Smooth muscle cell of trachea (primary cell): ENCODE measurements around the gene CCDC106. TPM values are rescaled to one million over a fixed set of nuclear protein-coding genes. Genes with fewer than 3 reads are reported as not detected.

Experiments
- total RNA-seq: library from RNA; depleted of rRNA; stranded (reverse); fragments of >200 nt; gene quantifications from 2 replicates; pipeline ENCODE4 v1.2.1, GENCODE V29; 2014

The CCDC106 gene
- 12.8 and 13.4 TPM in 2 replicates for total RNA-seq

DNA sequence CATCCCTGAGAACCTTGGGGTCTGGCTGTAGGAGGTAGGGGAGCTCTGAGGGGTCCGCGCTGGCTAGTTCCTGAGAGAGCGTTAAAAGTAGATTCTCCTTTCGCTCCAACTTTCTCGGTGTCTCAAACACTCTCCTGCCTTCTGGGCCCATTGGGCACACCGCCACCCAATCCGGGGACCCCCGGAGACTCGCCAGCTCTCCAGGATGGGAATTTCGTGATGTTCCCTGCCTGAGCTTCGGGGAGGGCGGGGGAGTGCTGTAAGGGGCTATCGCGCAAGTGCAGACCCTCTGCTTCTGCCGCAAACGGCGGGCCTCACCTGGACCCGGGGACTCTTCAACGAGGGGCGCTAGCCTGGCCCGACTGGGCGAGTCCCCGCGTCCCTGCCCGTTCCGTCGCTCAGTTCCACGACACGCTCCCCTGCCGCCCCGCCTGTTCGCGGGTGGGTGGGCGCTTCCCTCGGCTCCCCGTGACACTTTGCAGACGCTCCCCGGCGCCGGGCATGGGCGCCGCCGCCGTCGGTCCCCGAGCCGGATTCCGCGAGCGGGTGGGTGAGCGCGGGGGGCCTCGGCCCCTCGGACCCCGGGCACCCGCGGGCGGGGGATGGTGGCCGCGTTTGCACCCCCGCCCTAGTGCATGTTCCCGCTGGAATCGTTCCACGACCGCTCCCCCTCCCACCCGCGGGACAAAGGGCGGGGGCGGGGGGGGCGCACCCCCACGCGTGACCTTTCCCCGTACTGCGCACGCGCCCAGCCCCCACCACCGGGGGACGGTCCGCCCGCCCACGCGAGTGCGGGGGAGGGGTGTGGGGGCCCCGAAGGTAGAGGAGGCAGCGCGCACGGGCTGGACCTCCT lies at the start of gene CCDC106:
Gene CCDC106 (plus strand): TSS at position 481 of the 853 bp plus-strand sequence. CDS start 835 bp downstream, outside the sequence.

DNA sequence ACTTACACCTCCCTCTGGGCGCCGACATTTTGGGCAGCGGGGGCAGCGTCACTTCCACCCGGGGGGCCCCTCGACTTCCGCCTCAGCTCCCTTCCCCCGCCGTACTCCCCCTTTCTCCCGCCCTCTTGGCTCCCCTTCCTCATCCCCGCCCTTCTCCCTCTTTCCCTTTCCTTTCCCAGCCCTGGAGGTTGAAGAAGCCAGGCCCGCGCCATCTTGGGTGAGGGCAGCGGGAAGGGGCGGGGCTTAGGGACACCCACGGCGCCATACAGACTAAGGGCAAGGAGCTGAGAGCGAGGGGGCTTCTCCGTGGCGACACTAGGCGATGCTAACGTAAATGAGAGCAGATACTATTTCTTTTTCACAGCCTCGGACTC lies 48.6 kb upstream of the CCDC106 start, which contains the start of gene FIZ1:
Gene FIZ1 (minus strand): TSS at position 50 of the 374 bp plus-strand sequence. CDS start 1,652 bp downstream, outside the sequence.

DNA sequence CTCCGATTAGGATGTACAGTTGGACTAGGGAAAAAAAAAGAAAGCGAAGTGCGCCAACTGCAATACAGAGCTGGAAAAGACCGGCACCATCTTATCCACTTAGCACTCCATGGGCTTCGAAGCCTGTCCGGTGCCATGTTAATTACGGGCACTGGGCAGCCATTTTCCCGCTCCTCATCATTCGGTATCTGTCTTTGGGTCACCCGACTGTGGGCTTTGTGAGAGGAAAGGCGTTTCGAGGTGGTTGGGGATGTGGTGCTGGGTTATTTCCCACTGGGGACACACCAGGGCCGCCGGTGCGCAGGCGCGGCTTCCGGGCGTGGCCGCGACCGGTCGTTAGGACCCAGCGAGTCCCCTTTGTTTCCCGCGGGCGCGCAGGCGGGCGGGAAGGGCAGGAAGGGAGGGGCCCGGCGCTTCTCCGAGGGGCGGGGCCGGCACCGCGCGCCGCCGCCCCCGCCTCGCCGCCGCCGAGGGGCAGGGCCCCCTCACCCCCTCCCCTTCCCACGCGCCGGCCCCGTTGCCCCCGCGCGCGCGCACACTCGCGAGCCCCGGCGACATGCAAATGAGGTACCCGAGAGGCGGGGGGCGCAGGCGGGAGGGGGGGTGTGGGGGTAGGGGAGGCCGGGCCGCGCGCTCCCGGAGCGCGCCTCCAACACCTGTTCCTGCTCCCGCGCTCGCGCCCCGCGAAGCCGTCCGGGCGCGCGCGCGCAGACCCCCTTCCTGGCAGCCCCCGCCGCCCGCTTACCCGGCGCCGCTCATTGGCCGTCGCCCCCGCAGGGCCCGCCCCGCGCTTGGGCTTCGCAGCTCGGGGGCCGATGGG lies 48.0 kb upstream of the CCDC106 start, which contains the start of gene ZNF524:
Gene ZNF524 (plus strand): TSS at position 447 of the 820 bp plus-strand sequence. CDS start 1,825 bp downstream, outside the sequence.

DNA sequence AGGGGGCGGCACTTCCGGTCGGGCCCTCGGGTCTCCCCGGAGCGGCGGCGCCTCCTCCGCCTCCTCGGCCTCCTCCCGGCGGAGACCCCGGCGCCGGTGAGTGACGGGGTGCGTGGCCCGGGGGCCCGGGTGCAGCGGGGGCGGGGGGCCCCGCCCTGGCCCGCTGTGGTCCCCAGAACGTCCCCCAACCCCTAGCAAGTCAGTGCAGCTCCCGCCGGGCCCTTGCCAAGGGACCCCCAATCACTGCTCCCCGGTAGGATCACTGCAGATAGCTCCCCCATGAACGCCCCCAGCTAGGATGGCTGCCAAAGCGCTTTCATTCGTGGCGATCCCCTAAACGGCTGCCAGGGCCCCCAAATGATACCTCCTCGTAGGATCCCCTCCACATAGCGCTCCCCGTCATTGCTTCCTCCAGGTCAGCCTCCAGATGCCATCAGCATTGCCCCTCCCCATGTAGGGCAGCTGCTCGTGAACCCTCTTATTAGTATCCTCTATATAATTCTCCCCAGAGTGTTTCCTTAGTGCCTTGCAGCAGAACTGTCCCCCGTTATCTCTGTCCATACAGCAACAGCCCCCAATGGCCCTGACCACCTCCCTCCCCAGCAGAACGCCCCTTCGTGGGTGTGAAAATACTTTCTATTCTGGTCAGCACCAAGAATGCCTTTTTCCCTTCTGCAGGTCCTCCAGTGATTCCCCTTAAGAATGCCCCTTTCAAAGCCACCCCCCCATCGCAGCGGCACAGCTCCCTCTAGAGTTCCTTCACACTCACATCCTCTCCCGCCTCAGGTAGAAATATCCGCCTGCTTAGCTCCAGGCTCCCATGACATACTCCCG lies 42.2 kb upstream of the CCDC106 start, which contains the start of gene ZNF865:
Gene ZNF865 (plus strand): TSS at position 11 of the 834 bp plus-strand sequence. CDS start 7,972 bp downstream, outside the sequence.

DNA sequence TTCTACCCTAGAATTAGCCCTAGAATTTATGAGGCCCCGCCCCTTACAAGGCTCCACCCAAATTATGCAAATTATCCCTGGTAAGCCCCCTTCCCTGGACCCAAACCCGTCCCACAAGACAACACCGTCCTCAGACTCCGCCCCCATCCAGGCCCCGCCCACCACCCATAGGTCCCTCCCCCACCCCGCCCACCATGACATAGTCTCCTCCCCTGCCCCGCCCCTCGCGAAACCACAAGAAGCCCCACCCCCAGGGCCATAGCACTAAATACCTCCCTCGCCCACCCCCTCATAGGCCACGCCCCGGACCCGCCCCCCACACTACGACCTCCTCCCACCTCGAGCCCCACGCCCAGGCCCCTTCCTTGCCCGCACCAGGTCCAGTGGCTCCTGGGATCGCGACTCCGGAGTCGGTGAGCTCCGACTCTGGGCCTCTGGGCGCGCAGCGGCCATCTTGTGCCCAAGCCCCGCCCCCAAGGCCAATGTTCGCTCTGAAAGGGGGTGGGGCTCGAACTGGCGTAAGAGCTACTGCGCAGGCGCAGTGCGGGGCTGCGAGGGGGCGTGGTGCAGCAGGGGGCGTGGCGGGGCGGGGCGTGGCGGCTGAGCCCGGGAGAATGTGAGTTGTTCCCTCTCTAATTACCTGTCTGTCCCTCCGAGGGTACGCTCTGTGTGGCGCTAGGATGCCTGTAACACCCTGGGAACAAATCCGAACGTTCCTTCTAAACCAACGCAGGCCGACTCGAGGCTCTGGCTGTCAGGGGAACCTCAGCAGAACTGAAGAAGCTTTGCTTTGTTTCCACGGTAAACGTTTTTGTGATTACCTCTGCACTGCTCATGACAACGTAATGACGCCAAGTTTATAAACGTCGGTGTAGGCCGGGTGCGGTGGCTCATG lies 23.7 kb upstream of the CCDC106 start, which contains the start of gene ZNF784:
Gene ZNF784 (minus strand): TSS at position 458 of the 895 bp plus-strand sequence. CDS start 5 bp downstream, at position 453.

DNA sequence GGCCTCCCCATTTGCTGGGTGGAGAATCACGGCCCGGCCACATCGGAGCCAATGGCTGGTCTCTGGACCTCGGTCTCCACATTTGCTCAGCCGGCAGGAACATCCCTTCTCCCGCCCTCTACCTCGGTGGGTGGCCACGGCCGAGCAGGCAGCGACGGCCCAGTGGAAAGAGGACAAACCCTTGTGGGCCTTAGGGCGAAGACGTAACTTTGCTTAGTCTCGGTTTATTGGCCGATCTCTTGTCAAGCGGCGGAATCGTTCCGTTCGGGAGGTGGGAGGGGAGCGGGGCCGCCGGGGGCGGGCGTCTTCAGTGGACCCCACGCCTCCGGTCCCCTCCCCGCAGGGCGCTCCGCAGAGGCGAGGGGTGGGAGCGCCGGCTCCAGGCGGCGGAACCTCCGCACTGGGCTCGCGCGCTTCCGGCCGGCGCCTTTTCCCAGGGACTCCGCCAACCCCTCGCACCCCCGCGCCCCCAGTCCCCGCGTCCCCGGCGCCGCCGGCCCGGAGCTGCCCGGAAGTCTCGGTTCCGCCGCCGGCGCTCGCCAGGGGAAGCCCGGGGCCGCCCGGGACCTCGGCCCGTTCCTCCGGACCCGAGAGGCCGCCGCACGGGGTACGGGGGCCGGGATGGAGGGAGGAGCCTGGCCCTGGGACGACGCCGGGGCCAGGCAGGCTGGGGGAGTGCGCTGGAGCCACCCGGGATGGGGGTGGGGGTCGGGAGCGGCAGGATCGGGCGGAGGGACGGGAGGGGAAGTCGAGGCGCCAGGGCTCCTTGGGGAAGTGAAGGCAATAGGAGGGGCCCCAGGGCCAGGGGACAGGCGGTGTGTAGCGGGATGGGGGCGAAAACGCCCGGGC lies 7.2 kb upstream of the CCDC106 start, which contains the start of gene ZNF580:
Gene ZNF580 (plus strand): TSS at position 426 of the 849 bp plus-strand sequence. CDS start 1,507 bp downstream, outside the sequence.

DNA sequence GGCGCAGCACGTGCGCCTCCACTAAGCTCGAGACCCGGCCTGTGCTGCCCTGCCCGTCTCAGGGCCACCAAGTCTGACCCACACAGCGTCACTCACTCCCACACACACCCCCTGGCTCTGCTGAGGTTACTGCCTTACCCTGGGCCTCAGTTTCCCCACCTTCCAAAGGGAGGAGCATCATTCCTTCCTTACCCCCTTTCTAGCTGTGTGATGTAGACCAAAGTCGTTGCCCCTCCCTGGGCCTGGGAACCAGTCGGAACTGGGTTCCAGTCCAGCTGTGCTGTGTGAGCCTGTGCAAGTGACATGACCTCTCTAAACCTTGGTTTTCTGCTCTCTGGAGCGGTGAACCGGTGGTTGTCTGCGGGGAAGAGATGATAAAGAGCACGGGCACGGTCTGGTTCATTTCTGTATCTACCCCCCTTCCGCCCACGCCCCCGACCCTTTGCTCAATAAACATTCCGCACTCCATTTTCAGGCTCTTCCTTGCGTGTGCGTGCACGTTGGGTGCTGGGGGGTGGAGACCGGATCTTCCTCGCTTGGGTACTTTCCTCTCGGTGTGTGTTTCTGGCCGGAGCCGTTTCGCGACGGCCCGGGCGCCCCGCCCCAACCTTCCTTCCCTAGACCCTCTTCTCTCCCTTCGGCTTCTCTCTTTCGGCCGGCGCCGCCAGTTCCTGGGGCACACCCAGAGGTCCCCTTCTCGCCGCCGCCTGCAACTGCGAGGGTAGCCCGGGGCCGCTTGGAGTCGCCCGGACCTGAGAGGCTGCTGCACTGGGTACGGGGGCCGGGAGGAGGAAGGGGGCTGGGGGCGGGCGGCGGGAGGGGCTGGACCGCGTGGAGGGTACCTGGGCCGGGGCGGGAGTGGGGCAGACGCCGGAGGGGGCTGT lies 4.8 kb upstream of the CCDC106 start, which contains the start of gene ZNF581:
Gene ZNF581 (plus strand): TSS at position 647 of the 884 bp plus-strand sequence. CDS start 923 bp downstream, outside the sequence.

DNA sequence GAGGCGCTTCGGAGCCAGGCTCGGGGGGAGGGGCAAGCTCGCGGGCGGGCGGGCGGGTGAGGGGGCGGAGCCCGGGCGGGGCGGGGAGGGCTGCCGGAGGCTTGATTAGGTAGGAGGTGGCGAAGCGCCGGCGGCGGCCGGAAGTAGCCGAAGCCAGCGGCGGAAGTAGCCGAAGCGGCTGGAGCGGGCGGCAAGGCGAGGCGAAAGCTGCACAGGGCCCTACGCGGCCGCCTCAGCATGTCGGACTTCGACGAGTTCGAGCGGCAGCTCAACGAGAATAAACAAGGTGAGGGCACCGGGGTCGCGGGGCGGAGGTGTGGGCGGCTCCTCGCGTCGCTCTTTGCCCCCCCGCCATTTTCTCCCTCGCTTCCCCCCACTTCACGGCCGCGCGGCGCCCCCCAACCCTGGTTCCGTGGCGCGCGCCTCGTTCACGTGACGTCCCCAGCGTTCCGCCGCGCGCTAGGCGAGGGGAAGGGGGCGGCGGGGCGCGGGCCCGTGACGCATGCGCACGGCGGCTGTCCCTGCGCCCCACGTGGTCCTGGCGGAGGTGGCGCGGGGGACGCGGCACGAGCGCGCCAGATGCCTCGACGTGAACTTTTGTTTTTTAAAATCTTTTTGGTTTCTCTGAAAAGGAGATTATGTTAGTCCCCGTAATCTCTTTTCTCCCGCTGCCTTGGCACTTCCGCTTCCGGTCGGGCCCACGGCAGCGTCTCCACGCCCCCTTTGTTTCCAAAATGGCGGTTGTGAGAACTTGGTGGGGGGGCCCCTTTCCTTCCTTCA lies 7.0 kb downstream of the CCDC106 start, which contains the start of gene U2AF2:
Gene U2AF2 (plus strand): TSS at position 168 of the 780 bp plus-strand sequence. CDS start 70 bp downstream, at position 238.

DNA sequence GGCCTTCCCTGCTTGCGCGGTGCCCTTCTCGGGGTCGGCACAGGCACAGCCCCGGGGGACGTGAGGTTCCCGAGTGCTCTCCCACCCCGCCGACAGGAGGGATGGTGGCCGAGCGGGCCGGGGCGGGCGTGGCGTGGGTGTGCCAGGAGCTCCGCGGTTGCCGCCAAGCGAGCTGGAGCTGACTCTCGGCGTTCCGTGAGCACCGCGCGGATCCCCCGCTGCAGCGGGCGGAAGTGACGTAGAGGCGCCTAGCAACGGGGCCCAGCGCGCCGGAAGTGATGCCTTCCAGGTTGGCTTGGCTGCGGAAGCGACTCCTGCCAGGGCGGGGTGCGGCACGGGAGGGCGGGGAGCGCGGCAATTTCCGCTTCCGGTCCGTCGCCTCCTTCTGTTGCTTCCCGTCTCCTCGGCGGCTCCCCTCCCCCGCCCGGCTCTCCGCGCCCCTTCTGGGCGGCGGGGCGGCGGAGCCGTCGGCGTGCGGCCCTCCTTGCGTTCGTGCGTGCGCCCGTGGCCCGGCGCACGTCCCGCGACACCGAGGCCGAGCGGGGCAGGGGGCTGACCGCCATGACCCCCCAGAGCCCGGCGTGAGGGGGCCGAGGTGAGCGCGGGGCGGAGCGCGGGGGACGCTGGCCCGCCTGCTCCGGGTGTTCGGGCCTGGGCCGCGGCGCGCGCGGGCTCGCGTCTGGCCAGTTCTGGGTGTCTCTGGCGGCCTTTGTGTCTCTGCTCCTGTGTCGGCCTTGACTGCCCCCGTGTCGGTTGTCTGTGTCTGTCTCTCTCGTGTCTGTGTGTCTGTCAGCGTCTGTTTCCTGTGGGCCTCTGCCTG lies 27.0 kb downstream of the CCDC106 start, which contains the start of gene EPN1:
Gene EPN1 (plus strand): TSS at position 386 of the 820 bp plus-strand sequence. CDS start 3,402 bp downstream, outside the sequence.

Other genes with a start within 250 kb of the CCDC106 start
- gene UBE2S, start 240.4 kb upstream of the CCDC106 start, total RNA-seq, result 53.1 and 144 TPM in 2 replicates
- gene SHISA7, start 204.9 kb upstream of the CCDC106 start, total RNA-seq, result under 0.01 TPM in 1 of 2 replicates, not detected in the other
- 51.3 TPM in 2 replicates for gene ISOC2, start 186.6 kb upstream of the CCDC106 start, total RNA-seq
- not detected in 2 replicates for gene C19orf85, start 183.5 kb upstream of the CCDC106 start, total RNA-seq
- gene ZNF628, start 171.6 kb upstream of the CCDC106 start, total RNA-seq, result 1.6 and 3.3 TPM in 2 replicates
- gene NAT14, start 163.0 kb upstream of the CCDC106 start, total RNA-seq, result 18.7 and 20.8 TPM in 2 replicates
- gene SSC5D, start 159.8 kb upstream of the CCDC106 start, total RNA-seq, result 14.4 and 47.6 TPM in 2 replicates
- gene SBK2, start 111.1 kb upstream of the CCDC106 start, total RNA-seq, result 0.17 TPM in 1 of 2 replicates, not detected in the other
- 0.44 TPM in 1 of 2 replicates, not detected in the other for gene SBK3, start 102.7 kb upstream of the CCDC106 start, total RNA-seq
- 5.2 and 9.3 TPM in 2 replicates for gene ZNF579, start 67.4 kb upstream of the CCDC106 start, total RNA-seq
- gene FIZ1, start 48.7 kb upstream of the CCDC106 start, total RNA-seq, result 3.8 and 5.2 TPM in 2 replicates
- 8.9 and 21.0 TPM in 2 replicates for gene ZNF524, start 47.9 kb upstream of the CCDC106 start, total RNA-seq
- 3.5 and 3.9 TPM in 2 replicates for gene ZNF865, start 42.6 kb upstream of the CCDC106 start, total RNA-seq
- 4.7 and 4.8 TPM in 2 replicates for gene ZNF784, start 23.6 kb upstream of the CCDC106 start, total RNA-seq
- 4.2 and 6.3 TPM in 2 replicates for gene ZNF580, start 7.2 kb upstream of the CCDC106 start, total RNA-seq
- gene ZNF581, start 4.6 kb upstream of the CCDC106 start, total RNA-seq, result 17.2 and 31.8 TPM in 2 replicates
- gene U2AF2, start 6.8 kb downstream of the CCDC106 start, total RNA-seq, result 100 and 116 TPM in 2 replicates
- gene EPN1, start 27.0 kb downstream of the CCDC106 start, total RNA-seq, result 83.7 and 153 TPM in 2 replicates
- gene NLRP9, start 90.2 kb downstream of the CCDC106 start, total RNA-seq, result not detected in 2 replicates
- gene RFPL4A, start 110.9 kb downstream of the CCDC106 start, total RNA-seq, result not detected in 2 replicates
- not detected in 2 replicates for gene RFPL4AL1, start 120.9 kb downstream of the CCDC106 start, total RNA-seq
- gene NLRP11, start 183.8 kb downstream of the CCDC106 start, total RNA-seq, result under 0.01 TPM in 1 of 2 replicates, not detected in the other
- not detected in 2 replicates for gene NLRP4, start 188.3 kb downstream of the CCDC106 start, total RNA-seq